Renal cortical epithelial cell (primary cell): ENCODE results near the gene ASCL4. TPM values are rescaled to one million over a fixed set of nuclear protein-coding genes. Genes with fewer than 3 reads are reported as not detected.
"Not testable (repeated sequence)": the region's sequence is repeated elsewhere in the genome, so short reads cannot be mapped to it uniquely, and the experiment has no call there.

ENCODE experiments used
- DNase-seq: peaks from one replicate; pipeline ENCODE4 v3.0.0-alpha.2; 2011; ENCODE audit warnings: low read depth
- total RNA-seq: library from RNA; depleted of rRNA; stranded (reverse); fragments of >200 nt; gene quantifications from 2 replicates; pipeline ENCODE4 v1.2.3, GENCODE V29; 2014

The ASCL4 gene, protein sequence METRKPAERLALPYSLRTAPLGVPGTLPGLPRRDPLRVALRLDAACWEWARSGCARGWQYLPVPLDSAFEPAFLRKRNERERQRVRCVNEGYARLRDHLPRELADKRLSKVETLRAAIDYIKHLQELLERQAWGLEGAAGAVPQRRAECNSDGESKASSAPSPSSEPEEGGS
- not detected in 2 replicates for total RNA-seq

- DNase-seq = no peak
Measured at GRCh38 chr12:107774349-107775029, at the start of gene ASCL4. Gene ASCL4, plus strand, starts transcription at chr12:107774704. Its CDS starts 515 bp downstream, at chr12:107775219.

DNA sequence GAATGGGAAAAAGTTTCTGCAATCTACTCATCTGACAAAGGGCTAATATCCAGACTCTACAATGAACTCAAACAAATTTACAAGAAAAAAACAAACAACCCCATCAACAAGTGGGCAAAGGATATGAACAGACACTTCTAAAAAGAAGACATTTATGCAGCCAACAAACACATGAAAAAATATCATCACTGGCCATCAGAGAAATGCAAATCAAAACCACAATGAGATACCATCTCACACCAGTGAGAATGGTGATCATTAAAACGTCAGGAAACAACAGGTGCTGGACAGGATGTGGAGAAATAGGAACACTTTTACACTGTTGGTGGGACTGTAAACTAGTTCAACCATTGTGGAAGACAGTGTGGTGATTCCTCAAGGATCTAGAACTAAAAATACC is 47.2 kb upstream of the ASCL4 start:
- DNase-seq = not testable (repeated sequence)

DNA sequence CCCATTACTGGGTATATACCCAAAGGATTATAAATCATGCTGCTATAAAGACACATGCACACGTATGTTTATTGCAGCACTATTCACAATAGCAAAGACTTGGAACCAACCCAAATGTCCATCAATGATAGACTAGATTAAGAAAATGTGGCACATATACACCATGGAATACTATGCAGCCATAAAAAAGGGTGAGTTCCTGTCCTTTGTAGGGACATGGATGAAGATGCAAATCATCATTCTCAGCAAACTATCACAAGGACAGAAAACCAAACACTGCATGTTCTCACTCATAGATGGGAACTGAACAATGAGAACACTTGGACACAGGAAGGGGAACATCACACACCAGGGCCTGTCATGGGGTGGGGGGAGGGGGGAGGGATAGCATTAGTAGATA is 46.8 kb upstream of the ASCL4 start:
- DNase-seq = not testable (repeated sequence)

DNA sequence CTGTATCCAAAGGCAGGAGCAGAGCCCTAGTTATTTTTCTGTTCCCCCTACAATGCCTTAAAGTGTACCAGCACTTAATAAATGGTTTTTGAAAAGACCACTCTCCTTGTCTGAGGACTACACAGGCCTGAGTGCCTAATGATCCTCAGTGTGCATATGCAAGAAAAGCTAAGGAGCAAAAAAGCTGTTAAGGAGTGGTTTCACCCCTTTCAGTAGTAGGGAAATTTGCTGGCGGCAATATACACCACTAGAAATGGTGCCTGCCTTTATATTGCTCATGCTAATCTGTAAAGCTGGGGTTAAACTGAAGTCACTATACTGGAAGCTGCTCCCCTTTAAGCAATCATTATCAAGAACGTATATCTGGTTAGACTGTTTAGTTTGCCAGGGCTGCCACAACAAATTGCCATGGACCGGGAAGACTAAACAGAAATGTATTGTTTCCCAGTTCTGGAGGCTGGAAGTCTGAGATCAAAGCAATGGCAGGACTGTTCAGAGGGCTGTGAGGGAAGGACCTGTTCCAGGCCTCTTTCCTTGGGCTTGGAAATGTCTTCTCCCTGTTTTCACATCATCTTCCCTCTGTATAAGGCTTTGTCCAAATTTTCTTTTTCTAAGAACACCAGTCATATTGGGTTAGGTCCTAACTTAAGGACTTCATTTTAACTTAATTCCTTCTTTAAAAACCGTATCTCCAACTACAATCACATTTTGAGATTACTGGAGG is 43.7 kb upstream of the ASCL4 start:
- DNase-seq = no peak

- DNase-seq = peak; percentile 67
Measured at GRCh38 chr12:107731366-107731765, 43.1 kb upstream of the ASCL4 start.

DNA sequence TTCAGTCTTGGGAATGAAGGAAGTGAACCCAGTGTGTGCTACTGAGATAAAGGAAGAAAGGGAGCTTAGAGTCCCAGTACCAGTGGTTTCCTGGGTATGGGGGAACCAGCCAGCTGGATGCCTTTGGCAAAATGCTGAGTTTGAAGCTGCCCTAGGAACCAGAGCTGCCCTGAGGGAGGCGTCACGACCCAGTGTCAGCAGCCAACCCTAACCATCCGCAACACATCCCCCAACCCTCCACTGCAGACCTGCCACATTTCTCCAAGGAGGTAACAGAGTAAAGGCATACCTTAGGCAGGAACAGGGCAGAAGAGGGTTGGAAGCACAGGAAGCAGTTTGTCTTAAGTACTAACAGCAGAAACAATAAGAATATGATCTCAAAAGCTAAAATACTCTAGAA is 42.1 kb upstream of the ASCL4 start:
- no peak for DNase-seq

DNA sequence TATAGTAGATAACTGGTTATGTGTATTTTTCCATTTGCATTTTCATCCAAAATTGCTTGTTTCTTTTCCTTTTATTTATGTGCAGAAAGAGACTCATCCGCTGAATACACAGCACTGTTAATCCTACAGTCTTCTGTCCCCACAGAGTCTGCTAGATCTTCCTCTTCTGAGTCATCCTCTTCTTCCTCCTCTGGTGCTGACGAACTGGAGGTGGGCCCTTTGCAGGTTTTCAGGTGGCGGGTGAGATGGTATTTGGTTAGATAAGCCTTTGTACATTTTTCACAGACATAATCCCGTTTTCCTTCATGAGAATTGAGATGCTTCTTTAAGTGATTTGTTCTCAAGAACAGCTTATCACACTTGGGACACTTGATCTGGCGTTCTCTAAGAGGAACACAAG is 40.4 kb upstream of the ASCL4 start:
- DNase-seq = no peak

GRCh38 chr12:107735763-107736162 is 38.7 kb upstream of the ASCL4 start:
- DNase-seq = no peak

DNA sequence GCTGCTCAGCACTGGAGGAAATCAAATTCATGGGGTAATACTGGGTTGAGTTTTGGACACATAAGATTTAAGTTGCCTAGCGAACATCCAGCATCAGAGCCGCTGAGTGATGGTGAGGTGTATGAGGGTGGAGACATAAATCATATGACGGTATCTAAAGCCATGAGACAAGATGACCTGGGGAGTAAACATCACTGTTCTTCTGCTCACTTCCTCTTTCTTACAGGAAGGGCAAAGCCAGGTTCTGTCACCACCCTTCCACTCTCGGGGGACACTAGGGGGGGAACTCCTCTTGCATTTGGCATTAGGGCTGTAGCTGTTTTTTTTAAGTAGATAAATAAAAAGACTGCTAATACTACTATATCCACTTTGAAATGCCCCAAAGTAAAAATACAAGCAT is 37.6 kb upstream of the ASCL4 start:
- DNase-seq = no peak

DNA sequence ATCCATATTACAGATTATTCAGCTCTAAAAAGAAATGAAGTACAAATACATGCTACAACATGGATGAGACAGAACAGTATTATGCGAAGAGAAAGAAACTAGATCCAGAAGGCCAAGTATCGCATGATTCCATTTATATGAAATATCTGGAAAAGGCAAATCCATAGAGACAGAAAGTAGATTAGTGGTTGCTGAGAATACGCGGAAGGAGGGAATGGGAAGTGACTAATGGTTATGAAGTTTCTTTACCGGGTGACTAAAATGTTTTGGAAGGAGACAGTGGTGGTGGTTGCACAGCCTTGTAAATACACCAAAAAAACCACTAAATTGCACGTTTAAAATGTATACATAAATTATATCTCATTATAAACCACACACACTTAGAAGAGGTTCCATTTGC is 26.0 kb upstream of the ASCL4 start:
- no peak for DNase-seq

GRCh38 chr12:107749083-107749482 is 25.4 kb upstream of the ASCL4 start:
- DNase-seq = no peak

DNA sequence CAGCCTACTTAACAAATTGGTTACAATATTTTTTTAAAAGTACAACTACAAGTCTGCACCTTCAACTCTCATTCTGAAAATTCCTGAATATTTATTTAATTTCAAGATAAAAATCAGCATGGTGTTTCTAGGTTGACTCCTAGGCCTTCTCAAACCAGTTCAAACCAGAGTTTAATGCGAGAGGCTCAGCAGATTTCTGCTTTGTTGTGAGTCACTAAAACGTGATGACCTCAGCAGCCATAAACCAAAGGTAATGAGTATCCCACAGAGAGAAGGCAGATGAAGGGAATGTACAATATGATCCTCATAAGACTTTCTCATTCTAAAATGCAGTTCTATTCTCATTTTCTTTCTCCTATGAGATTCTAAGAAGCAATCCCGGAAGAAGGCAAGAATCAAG is 15.1 kb upstream of the ASCL4 start:
- DNase-seq = peak; percentile 94

DNA sequence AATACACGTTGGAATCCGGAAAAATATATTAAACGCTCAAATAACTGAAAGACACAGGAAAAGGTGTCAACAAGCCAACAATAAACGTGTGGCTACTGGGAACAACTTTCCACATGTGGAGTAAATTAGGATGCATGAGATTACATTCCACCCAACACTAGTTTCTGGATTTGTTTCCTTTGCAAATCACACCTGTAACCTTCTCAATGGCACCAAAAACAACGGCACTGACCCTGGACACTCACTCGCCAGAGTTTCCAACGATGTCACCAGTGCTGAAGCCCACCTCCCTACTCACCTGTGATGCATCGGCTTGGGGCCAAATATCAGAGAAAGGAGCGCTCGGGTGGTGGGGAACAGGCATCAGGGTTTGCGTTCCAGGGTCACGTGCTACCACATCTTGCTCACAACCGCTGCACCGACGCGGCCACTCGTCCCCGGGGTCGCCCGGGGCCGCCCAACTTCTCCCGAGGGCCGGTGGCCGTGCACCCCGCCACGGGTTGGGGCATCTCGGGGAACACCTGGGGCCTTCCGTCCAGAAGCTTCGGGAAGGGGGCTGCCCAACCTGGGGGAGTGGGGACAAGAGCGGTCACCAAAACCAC is 14.2 kb upstream of the ASCL4 start:
- DNase-seq = peak; percentile 0

DNA sequence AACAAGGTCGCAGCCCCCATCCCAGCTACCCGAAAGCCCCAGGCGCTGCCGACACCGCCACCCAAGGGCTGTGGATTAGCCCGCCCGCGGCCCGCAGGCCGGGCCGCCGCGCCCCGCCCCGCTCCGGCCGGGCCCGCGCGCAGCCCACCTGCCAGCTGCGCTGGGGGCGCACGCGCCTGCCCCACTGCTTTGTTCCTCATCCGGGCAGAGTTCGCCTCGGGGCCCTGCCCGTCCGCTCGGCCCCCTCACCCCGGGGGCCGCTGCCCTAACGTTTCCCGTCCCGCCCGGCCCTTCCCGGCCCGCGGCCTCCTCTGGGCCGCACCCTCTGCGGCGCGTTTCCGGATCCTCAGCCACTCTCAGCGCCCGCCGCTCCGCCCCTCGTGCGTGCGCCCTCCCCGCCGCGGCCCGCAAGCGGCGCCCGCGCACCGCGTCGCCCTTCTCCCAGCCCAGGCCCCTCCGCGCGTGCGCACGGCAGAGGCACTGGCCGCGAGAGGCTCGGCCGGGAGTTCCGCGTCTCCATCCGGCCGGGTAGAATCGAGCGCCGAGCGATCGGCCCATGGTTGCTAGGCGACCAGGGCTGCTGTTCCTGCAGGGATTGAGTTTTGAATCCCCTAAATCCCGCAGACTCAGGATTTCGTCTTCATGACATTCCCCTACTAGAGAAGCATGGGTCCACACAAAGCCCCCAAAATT is 13.5 kb upstream of the ASCL4 start, which contains the start of gene PRDM4:
TSS of gene PRDM4 (minus strand) at position 329 of the 693 bp plus-strand sequence. CDS start 622 bp downstream, outside the sequence.
- peak; percentile 79 for DNase-seq

DNA sequence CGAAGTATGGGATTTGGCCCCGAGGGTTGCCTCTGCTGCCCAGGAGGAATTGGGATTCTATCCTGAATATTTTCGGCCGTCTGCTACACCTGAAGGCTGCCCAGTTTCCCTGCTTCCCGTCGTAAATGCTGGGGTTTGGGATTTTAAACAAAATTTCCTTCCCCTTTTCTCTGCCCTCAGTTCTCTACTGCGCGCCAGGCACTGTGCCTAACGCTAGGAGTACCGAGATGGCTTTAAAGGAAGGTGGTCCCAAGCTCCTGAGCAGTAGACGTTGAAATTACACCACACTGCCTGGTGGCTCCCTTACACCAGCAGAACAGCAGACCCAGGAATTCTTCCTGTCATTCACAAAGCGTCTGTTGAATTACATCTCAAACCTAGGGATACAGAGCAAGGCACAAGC is 13.0 kb upstream of the ASCL4 start:
- DNase-seq = no peak

- no peak for DNase-seq
Measured at GRCh38 chr12:107762874-107763273, 11.6 kb upstream of the ASCL4 start.

- no peak for DNase-seq
Measured at GRCh38 chr12:107764626-107765025, 9.9 kb upstream of the ASCL4 start.

GRCh38 chr12:107765316-107765715 is 9.2 kb upstream of the ASCL4 start:
- no peak for DNase-seq

- no peak for DNase-seq
Measured at GRCh38 chr12:107767466-107767865, 7.0 kb upstream of the ASCL4 start.

- DNase-seq = no peak
Measured at GRCh38 chr12:107775093-107775721, 703 bp downstream of the ASCL4 start.

DNA sequence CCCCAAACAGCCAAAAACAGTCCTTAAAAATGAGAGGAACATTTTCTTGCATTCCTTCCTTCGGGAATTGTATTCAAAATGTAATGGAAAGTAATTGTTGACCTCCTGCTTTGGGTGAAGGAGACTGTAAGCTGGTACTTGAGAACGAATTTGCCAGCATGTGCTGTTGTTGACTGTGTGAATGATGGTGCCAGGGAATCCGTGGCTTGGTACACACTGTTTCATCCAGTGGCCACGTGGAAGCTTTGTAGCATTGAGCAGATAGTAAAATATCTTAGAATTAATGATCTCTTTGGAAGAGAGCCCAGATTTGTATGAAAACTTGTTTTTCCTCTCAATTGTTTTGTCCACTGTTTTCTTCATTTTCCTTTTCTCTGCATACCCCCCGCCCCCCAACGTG is 1.7 kb downstream of the ASCL4 start:
- no peak for DNase-seq
